Omental fat pad (tissue), 4 donors: ENCODE data around the gene DNAJC11. TPM values are rescaled to one million over a fixed set of nuclear protein-coding genes. Genes with fewer than 3 reads are reported as not detected.
A peak's percentile ranks its signal among the peaks of the same experiment; 100 is the strongest.
"Not testable (repeated sequence)": the region's sequence is repeated elsewhere in the genome, so short reads cannot be mapped to it uniquely, and the experiment has no call there.

Experiments used
- ATAC-seq: fragments of 150-250 bp; one replicate; pipeline ENCODE4 v1.9.1; 2016; ENCODE audit warnings: mild to moderate bottlenecking, moderate library complexity; ENCODE audit not compliant: low FRiP score
- DNase-seq: peaks from one replicate; pipeline ENCODE4 v3.0.0-alpha.2; 2019; ENCODE audit warnings: low spot score
- total RNA-seq, 4 donors: library from RNA; depleted of rRNA; stranded (reverse); fragments of >200 nt; gene quantifications; one replicate each; pipeline ENCODE4 v1.1.0, GENCODE V29; 2016
- TF ChIP-seq, protein P1 (sequence below), 3 donors: fragments of 450-650 bp; IDR thresholded peaks; one replicate each; pipeline ENCODE4 v1.5.1; 2016 to 2017; ENCODE audit warnings: antibody characterized with exemption in 3 of 3, mild to moderate bottlenecking in 3 of 3, moderate library complexity in 2 of 3

Gene DNAJC11
- total RNA-seq, 4 donors from 2014 or later: 26.2 to 50.9 (median 30.5) TPM

DNA sequence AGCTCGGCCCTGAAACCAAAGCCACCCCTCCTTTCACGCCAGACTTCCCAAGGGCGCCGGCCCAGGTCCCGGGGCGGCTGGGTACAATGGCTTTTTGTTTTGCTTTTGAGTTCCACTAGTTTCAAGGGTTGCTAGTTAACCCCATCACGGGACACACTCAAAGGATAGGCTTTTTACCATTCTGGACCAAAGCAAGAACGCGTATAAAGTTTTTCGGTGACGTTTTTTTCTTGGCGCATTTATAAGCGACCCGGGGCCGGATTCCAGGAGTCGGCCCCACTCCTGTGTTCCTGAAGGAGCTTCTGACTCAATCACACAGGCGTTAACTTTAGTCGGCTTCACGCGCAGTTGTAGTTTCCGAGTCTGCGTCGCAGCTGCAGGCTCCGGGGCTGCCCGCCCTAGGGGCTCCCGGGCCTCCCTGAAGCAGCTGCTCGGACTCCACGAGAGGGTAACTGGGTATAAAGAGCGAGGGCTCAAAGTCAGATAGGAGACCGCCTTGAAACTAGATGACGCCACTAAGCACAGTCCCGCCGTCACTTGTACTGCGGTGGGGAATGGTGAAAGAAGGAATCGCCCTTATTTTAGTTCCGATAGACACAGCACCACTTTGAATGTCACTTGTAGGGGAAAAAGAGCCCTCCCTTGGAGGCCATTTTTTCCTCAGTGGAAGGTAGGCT is 98.2 kb downstream of the DNAJC11 start:
- TF ChIP-seq, protein P1, sequence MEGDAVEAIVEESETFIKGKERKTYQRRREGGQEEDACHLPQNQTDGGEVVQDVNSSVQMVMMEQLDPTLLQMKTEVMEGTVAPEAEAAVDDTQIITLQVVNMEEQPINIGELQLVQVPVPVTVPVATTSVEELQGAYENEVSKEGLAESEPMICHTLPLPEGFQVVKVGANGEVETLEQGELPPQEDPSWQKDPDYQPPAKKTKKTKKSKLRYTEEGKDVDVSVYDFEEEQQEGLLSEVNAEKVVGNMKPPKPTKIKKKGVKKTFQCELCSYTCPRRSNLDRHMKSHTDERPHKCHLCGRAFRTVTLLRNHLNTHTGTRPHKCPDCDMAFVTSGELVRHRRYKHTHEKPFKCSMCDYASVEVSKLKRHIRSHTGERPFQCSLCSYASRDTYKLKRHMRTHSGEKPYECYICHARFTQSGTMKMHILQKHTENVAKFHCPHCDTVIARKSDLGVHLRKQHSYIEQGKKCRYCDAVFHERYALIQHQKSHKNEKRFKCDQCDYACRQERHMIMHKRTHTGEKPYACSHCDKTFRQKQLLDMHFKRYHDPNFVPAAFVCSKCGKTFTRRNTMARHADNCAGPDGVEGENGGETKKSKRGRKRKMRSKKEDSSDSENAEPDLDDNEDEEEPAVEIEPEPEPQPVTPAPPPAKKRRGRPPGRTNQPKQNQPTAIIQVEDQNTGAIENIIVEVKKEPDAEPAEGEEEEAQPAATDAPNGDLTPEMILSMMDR (IDR thresholded peaks at IDR 0.05): no peak
- ATAC-seq: peak; percentile 34
- no peak for DNase-seq

DNA sequence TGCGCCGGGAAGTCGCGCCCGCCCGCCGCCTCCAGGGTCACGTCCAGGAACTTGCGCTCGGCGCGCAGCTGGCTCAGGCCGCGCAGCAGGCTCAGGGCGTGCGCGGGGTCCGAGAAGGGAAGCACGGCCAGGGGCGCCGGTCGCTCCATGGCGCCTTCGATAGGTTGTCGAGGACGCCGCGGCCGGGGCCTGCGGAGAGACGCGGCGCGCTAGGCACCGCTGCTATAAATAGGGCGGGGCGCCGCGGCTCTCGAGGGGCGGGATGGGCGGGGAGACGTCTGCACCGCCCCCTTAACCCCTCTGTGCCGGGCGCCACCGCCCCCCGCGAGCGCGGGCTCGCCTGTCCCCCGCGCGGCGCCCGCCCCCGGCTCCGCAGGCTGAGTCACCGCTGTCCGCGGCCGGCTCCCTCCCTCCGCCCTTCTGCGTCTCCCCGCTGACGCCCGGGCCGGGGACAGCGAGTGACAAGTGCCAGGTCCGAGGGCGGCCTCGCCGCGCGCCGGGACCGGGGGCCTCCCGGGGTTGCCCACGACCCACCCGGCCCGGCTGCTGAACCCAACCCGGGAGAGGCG is 98.9 kb downstream of the DNAJC11 start, which contains the start of gene KLHL21:
Gene KLHL21 (minus strand): TSS at position 201 of the 569 bp plus-strand sequence. CDS start 52 bp downstream, at position 149.
- peak; percentile 78 for ATAC-seq
- DNase-seq: peak; percentile 42
- TF ChIP-seq, protein P1 (IDR thresholded peaks at IDR 0.05): no peak

DNA sequence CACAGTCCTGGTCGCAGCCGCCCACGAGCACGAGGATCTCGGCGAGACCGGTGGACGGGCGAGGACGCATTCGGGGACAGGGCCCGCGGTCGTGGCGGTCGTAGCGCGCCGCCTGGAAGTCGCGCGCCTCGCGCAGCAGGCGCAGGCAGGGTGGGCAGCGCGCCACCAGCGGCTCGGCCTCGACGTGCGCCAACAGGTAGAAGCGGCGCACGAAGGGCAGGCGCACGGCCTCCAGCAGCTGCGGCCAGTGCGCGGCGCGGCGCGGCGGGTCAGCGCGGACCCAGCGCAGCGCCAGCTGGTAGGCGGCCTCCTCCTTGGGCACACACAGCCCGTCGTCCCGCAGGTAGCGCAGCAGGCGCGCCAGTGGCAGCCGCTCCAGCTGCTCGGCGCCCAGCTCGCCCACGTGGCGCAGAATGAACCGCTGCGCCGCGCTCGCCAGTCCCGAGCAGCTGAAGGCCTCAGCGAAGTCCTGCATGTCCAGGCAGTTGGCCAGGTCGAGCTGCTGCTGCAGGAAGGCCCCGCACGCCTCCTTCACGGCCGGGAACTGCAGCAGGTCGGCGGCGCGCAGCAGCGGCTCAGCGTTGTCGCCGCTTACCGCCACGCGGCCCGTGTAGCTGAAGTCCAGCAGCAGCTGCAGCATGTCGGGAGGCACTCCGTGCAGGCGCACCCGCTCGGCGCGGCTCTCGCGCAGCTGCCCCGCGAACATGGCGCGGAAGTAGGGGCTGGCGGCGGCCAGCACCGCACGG is 99.5 kb downstream of the DNAJC11 start:
- TF ChIP-seq, protein P1 (IDR thresholded peaks at IDR 0.05): no peak
- peak; percentile 2 for ATAC-seq
- no peak for DNase-seq

GRCh38 chr1:6601049-6601922 is 100.3 kb downstream of the DNAJC11 start:
- DNase-seq: peak; percentile 63
- ATAC-seq: peak; percentile 50
- TF ChIP-seq, protein P1 (IDR thresholded peaks at IDR 0.05): no peak

DNA sequence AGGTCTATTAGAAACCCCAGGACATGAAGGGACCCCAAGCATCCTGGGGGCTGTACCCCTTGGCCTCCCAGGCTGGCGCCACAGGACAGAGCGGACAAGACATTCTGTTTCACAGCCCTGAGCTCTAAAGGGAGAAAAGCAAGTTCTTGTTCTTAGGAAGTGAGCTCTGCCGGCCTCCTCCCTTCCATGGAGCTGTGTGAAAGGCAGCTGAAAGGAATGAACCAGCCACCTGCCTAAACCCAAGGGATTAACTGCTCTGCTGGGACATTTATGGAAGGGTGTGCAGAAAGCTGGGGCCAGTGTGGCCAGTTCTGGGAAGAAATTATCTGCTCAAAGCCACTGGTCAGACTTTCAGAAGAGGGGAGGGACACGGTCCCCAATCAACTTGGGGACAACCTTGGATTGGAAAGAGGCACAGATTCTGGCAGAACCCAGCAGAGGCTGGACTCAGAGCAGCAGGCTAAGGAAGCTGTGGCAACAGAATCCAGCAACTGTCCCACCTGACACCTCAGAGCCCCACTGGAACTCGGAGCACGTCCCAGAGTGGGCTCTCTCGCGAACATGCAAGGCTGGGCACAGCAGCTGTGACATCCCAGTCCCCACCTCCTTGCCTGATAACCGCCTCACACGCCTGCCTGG is 101.1 kb downstream of the DNAJC11 start:
- ATAC-seq (no peak), DNase-seq (no peak)
- TF ChIP-seq, protein P1 (IDR thresholded peaks at IDR 0.05): no peak

- not testable (repeated sequence) for DNase-seq, ATAC-seq
Observed at GRCh38 chr1:6599991-6600390, 101.6 kb downstream of the DNAJC11 start.
